Skin of body (tissue), 2 donors: ENCODE measurements around the gene SERTAD1. TPM values are rescaled to one million over a fixed set of nuclear protein-coding genes. Genes with fewer than 3 reads are reported as not detected.
A peak's percentile ranks its signal among the peaks of the same experiment; 100 is the strongest.
"Not testable (repeated sequence)": the region's sequence is repeated elsewhere in the genome, so short reads cannot be mapped to it uniquely, and the experiment has no call there.

Experiments used
- DNase-seq: peaks from one replicate; lab custom pipeline; 2025; lab: John Stamatoyannopoulos, UW
- total RNA-seq: library from RNA; depleted of rRNA; stranded (reverse); fragments of >200 nt; gene quantifications from one replicate; pipeline ENCODE4 v1.2.3, GENCODE V29; 2014

Gene SERTAD1, protein sequence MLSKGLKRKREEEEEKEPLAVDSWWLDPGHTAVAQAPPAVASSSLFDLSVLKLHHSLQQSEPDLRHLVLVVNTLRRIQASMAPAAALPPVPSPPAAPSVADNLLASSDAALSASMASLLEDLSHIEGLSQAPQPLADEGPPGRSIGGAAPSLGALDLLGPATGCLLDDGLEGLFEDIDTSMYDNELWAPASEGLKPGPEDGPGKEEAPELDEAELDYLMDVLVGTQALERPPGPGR
- 10.6 TPM for total RNA-seq

GRCh38 chr19:40425450-40426287, at the start of gene SERTAD1:
Gene SERTAD1 (minus strand): TSS chr19:40425992. CDS start chr19:40423546, 2,446 bp downstream.
- DNase-seq: peak; percentile 99

- no peak for DNase-seq
These were observed 48.9 kb upstream of the SERTAD1 start for GRCh38 chr19:40474737-40475136.

DNA sequence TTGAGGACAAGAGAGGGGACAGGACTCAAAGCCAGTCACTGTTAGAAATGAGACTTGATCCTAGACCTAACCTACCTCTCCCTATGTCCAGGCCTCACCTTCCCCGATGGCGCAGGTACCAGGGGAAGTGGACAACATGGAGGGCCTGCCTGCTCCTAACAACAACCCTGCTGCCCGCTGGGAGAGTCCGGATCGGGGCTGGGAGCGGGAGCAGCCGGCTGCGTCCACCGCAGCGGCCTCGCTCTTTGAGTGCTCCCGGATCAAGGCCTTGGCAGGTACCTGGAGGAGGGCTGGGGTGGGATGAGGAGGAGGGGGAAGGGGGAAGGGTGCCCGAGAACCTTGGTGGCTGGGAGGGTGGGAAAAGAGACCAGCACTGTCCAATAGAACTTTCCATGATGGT, 46.7 kb upstream of the SERTAD1 start:
- no peak for DNase-seq

DNA sequence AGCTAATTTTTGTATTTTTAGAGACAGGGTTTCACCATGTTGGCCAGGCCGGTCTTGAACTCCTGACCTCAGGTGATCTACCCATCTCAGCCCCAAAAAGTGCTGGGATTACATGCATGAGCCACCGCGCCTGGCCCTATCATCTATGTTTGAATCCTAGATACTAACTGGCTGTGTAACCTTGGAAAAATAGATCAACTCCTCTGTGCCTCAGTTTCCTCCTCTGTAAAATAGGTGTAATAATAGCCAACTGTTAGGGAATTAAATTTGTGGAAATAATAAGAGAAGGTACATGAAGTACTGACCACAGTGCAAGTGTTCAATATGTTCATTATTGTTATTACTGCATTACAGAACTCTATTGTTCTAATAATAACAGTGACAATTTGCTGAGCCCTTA, 45.3 kb upstream of the SERTAD1 start:
- DNase-seq: no peak

DNA sequence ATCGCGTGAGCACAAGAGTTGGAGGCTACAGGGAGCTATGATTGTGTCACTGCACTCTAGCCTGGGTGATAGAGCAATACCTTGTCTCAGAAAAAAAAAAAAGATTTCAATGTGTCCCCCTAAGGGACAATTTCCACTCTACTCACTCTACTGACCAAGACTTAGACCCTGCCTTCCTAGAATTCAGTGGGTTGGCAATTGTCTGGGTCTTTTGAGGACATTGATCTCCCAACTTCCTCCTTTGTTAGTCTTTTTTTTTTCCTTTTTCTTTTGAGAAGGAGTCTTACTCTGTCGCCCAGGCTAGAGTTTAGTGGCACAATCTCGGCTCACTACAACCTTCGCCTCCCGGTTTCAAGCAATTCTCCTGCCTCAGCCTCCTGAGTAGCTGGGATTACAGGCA, 43.2 kb upstream of the SERTAD1 start:
- DNase-seq: no peak

- no peak for DNase-seq
These were observed 41.4 kb upstream of the SERTAD1 start, which contains the start of gene SPTBN4 for GRCh38 chr19:40466985-40467734. Gene SPTBN4 (plus strand): TSS chr19:40467001. CDS start chr19:40472622, 5,621 bp downstream.

DNA sequence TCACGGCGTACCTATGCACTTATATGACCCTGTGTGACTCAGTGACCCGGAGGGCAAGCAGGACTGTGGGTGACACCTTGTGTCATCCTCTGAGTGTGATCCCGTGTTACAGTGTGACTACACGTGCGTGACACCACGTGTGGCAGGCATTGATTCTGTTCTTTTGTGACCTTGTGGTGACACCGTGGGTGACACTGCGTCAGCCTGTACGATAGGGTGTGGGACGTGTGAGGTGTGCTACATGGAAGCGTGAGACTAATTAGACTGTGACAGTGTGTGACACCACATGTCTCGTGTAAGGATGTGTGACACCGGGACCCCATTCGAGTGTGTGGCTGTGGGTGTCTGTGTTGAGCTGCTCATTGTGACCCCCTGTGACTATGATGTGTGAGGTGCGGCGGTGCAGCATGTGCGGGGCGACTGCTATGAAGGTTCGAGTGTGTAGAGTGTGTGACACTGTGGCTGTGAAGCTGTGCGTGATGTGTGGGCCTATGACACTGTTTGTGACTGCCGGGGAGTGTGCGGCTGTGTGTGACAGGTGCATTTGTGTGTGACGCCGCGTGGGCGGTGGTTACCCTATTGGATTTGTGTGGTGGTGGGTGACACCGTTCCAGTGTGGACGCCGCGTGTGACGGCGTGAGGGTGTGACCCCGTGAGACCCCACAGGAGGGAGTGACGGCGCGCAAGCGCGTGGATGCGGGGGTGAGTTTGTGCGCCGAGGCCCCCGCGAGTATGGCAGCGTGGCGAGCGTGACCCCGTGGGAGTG, 40.6 kb upstream of the SERTAD1 start:
- DNase-seq: peak; percentile 55

DNA sequence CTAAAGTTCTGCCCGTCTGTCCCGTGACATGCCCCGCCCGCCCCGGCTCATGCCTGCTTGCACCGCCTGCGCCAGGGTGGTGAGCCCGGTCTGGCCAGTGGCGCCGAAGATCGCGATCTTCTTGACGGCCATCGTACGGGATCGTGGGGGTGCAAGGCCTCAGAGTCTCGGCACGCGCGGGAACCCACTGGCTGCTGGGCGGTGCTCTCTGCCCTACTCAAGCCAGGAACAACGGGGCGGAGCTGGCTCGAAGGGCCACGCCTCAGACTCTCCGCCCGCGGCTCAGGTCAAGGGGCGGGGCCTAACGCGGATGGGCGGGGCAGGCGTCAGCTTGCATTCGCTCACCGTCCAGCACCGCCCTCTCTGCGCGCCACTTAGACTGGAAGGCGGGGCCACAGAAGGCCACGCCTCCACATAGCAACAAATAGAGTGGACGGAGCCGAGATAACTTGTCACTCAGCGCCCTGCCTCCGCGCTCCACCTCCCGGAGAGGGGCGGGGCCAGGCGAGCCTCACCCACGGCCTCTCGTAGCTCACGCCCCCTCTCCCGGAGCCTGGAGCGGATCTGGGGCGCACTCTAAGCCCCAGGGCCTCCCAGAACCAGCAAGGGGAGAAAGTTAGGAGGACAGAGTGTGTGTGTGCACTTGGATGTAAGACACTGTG, 39.9 kb upstream of the SERTAD1 start, which contains the start of gene BLVRB:
BLVRB (minus strand) TSS at position 189 of the 662 bp plus-strand sequence; CDS start at position 132, 57 bp downstream.
- DNase-seq: peak; percentile 97

DNA sequence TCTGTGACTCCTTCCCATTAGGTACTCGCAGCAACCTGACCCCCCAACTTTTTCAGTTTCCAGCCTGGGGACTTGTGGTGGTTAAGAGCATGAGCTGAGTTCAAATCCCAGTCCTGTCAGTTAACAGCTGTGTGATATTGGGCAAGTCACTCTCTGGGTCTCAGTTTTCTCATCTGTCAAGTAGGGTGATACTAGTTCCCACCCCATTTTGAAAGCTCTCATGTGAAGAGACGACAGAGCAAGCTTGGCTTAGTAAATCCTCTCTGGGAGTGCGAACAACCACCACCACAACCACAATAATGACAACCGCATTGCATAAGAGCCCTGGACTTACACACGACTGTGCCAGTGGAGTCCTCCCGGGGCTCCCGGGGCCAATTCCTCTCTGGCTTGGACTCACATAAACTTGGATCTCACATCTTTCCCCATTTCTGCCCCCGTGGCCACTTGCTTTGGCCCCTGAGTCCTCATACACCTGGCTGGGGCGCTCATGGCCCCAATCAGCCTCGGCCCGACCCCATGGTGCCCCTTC, 39.3 kb upstream of the SERTAD1 start:
- DNase-seq: peak; percentile 55

GRCh38 chr19:40464059-40465024, 38.5 kb upstream of the SERTAD1 start:
- DNase-seq: peak; percentile 70

- not testable (repeated sequence) for DNase-seq
These were observed 37.8 kb upstream of the SERTAD1 start for GRCh38 chr19:40463587-40464037.

DNA sequence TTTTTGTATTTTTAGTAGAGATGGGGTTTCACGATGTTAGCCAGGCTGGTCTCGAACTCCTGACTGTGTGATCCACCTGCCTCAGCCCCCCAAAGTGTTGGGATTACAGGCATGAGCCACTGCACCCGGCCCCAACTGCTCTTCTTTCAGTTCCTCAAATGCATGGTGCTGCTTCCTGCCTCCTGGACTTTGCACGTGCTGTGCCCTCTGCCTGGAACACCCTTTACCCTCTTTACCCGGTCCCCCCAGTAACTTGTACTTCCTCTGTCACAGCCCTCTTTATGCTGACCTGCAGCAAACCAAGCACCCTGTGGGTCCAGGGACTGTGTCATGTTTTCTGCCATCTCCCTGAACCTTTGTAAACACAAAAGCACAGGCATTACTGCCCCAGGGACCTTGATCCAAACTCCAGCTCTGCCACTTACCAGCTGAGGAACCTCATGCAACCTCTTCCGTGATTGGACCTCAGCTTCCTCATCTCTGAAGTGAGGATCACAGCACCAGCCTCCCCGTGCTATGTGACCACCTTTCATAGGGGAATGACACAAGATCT, 36.0 kb upstream of the SERTAD1 start:
- DNase-seq: no peak

DNA sequence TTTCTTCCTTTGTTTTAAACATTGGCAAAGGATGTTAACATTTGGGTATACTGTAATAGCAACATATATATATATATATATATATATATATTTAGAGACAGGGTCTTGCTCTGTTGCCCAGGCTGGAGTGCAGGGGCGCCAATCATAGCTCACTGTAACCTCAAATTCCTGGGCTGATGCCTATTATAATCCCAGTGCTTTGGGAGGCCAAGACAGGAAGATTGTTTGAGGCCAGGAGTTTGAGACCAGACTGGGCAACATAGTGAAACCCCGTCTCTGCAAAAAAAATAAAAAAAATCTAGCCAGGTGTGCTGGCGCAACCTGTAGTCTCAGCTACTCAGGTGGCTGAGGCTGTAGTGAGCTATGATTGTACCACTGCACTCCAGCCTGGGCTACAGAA, 34.4 kb upstream of the SERTAD1 start:
- DNase-seq: no peak

- no peak for DNase-seq
These were observed 32.8 kb upstream of the SERTAD1 start for GRCh38 chr19:40458597-40458974.

DNA sequence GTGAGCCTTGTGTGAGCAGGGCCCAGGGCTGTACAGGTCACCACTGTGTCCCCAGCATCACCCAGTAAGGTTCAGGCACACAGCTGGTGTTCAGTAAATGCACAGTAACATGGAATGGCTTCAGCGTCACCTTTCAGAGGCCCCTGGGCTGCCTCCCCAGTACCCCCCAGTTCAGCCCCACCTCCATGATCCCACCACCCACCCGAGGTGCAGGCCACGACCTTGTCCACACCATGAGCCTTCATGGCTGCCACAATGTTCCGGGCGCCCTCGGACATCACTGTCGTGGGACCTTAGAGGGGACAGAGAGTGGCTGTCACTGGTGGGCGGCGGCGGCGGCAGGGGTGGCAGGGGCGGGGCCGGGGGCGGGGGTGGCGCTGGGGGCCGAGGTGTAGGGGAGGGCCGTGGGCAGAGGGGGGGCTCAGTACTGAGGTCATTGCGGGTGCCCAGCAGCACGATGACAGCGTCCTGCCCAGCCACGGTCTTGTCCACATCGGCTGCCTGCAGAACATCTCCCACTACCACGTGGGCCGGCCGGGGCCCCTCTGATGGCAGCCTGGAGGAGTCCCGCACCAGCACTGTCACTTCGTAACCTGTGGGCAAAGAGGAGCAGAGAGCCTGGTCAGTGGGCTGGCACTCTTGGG, 32.3 kb upstream of the SERTAD1 start:
- no peak for DNase-seq

DNA sequence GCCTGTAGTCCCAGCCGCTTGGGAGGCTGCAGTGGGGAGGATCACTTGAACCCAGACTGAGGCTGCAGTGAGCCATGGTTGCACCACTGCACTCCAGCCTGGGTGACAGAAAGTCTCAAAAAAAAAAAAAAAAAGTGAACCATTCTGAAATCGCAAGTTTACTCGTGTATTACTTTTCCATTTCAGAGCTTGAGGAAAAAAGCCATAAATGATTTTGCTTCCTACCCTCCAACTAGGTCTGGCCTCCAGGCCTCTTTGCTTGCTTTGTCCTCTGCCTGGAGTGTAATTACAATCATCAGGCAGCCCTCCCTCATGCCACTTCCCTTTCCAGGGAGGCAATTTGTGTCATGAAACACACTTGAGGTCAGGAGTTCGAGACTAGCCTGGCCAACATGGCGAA, 31.3 kb upstream of the SERTAD1 start:
- DNase-seq: no peak

DNA sequence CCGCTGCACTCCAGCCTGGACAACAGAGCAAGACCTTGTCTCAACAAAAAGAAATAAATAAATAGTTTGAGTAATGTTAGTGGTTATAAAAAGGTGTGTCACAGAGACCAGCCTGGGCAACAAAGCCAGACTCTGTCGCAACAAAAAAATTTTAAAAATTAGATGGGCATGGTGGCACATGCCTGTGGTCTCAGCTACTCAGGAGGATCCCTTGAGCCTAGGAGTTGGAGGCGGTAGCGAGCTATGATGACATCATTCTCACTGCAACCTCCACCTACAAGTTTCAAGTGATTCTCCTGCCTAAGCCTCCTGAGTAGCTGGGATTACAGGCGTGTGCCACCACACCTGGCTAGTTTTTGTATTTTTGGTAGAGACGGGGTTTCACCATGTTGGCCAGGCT, 28.2 kb upstream of the SERTAD1 start:
- not testable (repeated sequence) for DNase-seq

- DNase-seq: no peak
These were observed 27.5 kb upstream of the SERTAD1 start for GRCh38 chr19:40453151-40453735.
